Nephron progenitor cell (in vitro differentiated cells): ENCODE results near the gene ELP1.

Experiments used
- DNase-seq: peaks from one replicate; pipeline ENCODE4 v3.0.0; 2021
- H3K27ac Mint-ChIP-seq: 2 replicates; pipeline ENCODE4 v1.8.0; 2021; ENCODE audit warnings: mild to moderate bottlenecking, moderate library complexity, mixed read lengths
- H3K27me3 Mint-ChIP-seq: 2 replicates; pipeline ENCODE4 v1.8.0; 2021; ENCODE audit warnings: mild to moderate bottlenecking, low read depth, mixed read lengths; ENCODE audit not compliant: poor library complexity
- H3K36me3 Mint-ChIP-seq: 2 replicates; pipeline ENCODE4 v1.8.0; 2021; ENCODE audit warnings: low read depth, mixed read lengths
- H3K4me1 Mint-ChIP-seq: 2 replicates; pipeline ENCODE4 v1.8.0; 2021; ENCODE audit warnings: mixed read lengths
- H3K4me3 Mint-ChIP-seq: 2 replicates; pipeline ENCODE4 v1.8.0; 2021; ENCODE audit warnings: mild to moderate bottlenecking, moderate library complexity, mixed read lengths
- H3K9me3 Mint-ChIP-seq: 2 replicates; pipeline ENCODE4 v1.8.0; 2021; ENCODE audit warnings: mild to moderate bottlenecking, moderate library complexity, mixed read lengths
- TF ChIP-seq, protein P1 (sequence below): fragments of 200-600 bp; sonication (generic); IDR thresholded peaks from 2 replicates; pipeline ENCODE4 v1.5.0; 2021; ENCODE audit warnings: antibody characterized with exemption

ELP1 gene

DNA sequence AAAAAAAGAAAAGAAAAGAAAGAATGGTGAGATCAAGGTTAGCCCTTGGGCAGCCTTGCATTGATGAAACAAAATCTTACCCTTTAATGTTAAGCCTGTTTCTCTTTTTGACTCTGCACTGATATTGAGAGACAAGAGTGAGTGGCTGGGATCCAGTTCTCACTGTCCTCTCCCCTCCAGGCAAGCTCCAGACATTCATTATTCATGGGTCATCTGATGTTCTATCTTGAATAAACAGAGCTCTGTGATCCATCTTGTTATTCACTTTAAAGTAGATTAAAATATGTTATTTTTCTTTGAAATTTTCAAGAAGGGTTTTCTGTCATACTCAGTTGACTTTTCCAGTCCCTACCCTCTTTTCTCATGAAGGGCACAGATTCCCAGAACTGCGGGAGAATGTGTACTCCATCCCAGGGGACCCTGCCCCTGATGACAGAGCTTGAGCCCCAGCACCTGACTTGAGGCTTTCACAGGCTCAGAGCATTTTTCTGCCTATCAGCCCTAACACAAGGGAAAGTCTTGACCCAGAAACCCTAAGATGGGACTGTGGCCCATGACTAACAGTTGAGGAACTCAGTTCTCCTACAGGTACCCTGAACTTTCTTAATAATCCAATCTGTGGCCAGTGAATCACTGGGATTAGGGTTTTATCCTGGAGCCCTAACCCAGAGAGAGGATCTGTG is 102.3 kb downstream of the ELP1 start:
- TF ChIP-seq, protein P1, sequence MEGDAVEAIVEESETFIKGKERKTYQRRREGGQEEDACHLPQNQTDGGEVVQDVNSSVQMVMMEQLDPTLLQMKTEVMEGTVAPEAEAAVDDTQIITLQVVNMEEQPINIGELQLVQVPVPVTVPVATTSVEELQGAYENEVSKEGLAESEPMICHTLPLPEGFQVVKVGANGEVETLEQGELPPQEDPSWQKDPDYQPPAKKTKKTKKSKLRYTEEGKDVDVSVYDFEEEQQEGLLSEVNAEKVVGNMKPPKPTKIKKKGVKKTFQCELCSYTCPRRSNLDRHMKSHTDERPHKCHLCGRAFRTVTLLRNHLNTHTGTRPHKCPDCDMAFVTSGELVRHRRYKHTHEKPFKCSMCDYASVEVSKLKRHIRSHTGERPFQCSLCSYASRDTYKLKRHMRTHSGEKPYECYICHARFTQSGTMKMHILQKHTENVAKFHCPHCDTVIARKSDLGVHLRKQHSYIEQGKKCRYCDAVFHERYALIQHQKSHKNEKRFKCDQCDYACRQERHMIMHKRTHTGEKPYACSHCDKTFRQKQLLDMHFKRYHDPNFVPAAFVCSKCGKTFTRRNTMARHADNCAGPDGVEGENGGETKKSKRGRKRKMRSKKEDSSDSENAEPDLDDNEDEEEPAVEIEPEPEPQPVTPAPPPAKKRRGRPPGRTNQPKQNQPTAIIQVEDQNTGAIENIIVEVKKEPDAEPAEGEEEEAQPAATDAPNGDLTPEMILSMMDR, result no peak

DNA sequence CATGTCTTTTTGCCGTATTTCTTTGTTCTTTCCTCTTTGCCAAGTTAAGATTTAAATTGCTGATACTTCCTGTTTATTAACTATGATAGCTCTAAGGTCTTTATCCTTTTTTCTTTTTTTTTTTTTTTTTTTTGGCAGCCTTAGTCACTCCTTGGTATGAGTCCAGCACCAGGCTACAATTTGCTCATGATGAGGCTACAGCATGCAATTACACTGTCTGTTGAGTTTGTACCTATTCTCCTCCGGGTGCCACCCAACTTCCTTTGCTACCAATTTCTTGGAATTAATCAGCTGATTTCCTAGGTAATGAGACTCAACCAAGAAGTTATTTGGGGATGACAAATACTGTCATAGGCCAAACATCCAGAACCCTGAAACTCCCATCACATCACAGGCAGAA is 103.7 kb downstream of the ELP1 start:
- Mint-ChIP-seq H3K4me3 (no peak overlapping the region), H3K36me3 (no peaks in the 10 kb centered on the region), H3K9me3 (peaks cover 7% of the 10 kb centered on the region), H3K27ac (no peak overlapping the region), H3K4me1 (no peaks in the 10 kb centered on the region), H3K27me3 (no peaks in the 10 kb centered on the region)
- no peak for DNase-seq
- TF ChIP-seq, protein P1, result no peak

More for the DNA sequence above, 102.3 kb downstream of the ELP1 start:
- H3K27ac Mint-ChIP-seq, result no peak overlapping the region
- H3K9me3 Mint-ChIP-seq, result peaks cover under 1% of the 10 kb centered on the region
- H3K4me3 Mint-ChIP-seq, result no peak overlapping the region
- no peak for DNase-seq
- peaks cover 11% of the 10 kb centered on the region for H3K4me1 Mint-ChIP-seq
- no peaks in the 10 kb centered on the region for H3K36me3 Mint-ChIP-seq
- no peaks in the 10 kb centered on the region for H3K27me3 Mint-ChIP-seq

DNA sequence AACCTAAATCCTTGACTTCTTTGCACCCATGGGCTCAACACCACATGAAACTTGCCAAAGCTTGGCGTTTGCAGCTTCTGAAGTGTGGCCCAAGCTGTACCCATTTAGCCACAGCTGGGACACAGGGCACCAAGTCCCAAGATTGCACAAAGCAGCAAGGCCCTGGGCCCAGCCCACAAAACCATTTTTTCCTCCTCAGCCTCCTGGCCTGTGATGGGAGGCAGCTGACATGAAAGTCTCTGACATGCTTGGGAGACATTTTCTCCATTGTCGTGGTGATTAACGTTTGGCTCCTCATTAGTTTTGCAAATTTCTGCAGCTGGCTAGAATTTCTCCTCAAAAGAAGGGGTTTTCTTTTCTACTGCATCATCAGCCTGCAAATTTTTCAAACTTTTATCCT is 110.1 kb downstream of the ELP1 start:
- no peaks in the 10 kb centered on the region for H3K36me3 Mint-ChIP-seq
- no peak overlapping the region for H3K4me3 Mint-ChIP-seq

More for the DNA sequence above, 110.1 kb downstream of the ELP1 start:
- peaks cover 40% of the 10 kb centered on the region for H3K9me3 Mint-ChIP-seq
- TF ChIP-seq, protein P1, result no peak
- DNase-seq, result no peak
- peaks cover 3% of the 10 kb centered on the region for H3K27me3 Mint-ChIP-seq
- H3K4me1 Mint-ChIP-seq, result no peaks in the 10 kb centered on the region
- H3K27ac Mint-ChIP-seq, result no peak overlapping the region
